Type B pancreatic cell (in vitro differentiated cells): ENCODE data around the gene SETBP1. TPM values are rescaled to one million over a fixed set of nuclear protein-coding genes. Genes with fewer than 3 reads are reported as not detected.

ENCODE experiments used
- DNase-seq: peaks from one replicate; pipeline ENCODE4 v3.0.0; 2021; ENCODE audit warnings: mixed read lengths; ENCODE audit not compliant: unreplicated experiment; ENCODE audit errors: extremely low spot score
- H3K27ac Mint-ChIP-seq: 2 replicates; pipeline ENCODE4 v1.8.0; 2021; ENCODE audit warnings: mild to moderate bottlenecking, mixed read lengths
- H3K27me3 Mint-ChIP-seq: 2 replicates; pipeline ENCODE4 v1.8.0; 2021; ENCODE audit warnings: mixed read lengths
- H3K36me3 Mint-ChIP-seq: 2 replicates; pipeline ENCODE4 v1.8.0; 2021; ENCODE audit warnings: mixed read lengths
- H3K4me1 Mint-ChIP-seq: one replicate; pipeline ENCODE4 v1.8.0; 2021; ENCODE audit warnings: mixed read lengths; ENCODE audit not compliant: unreplicated experiment
- H3K4me3 Mint-ChIP-seq: 2 replicates; pipeline ENCODE4 v1.8.0; 2021; ENCODE audit warnings: mild to moderate bottlenecking, mixed read lengths
- H3K9me3 Mint-ChIP-seq: 2 replicates; pipeline ENCODE4 v1.8.0; 2021; ENCODE audit warnings: mixed read lengths
- CTCF ChIP-seq: fragments of 200-600 bp; sonication (generic); conservative IDR thresholded peaks from 2 replicates; pipeline ENCODE4 v1.5.0; 2021; ENCODE audit warnings: antibody characterized with exemption, mild to moderate bottlenecking
- total RNA-seq: library from RNA; stranded (reverse); gene quantifications from 2 replicates; pipeline ENCODE4 v1.2.1, GENCODE V29; 2021; ENCODE audit warnings: low replicate concordance

The SETBP1 gene
- total RNA-seq, 1 donor from 2014 or later: 62.7 TPM

- Mint-ChIP-seq H3K36me3 (peaks cover 51% of the 10 kb centered on the region), H3K27me3 (no peaks in the 10 kb centered on the region), H3K27ac (peak overlapping the region; percentile 12), H3K9me3 (peaks cover 9% of the 10 kb centered on the region), H3K4me1 (peaks cover 64% of the 10 kb centered on the region), H3K4me3 (no peak overlapping the region)
- TF ChIP-seq CTCF: no peak
- DNase-seq: no peak
Measured at GRCh38 chr18:44691148-44691925, 10.6 kb downstream of the SETBP1 start.

- no peak overlapping the region for H3K4me3 Mint-ChIP-seq
- peaks cover 10% of the 10 kb centered on the region for H3K9me3 Mint-ChIP-seq
- H3K4me1 Mint-ChIP-seq: peaks cover 66% of the 10 kb centered on the region
- H3K27me3 Mint-ChIP-seq: no peaks in the 10 kb centered on the region
- H3K36me3 Mint-ChIP-seq: peaks cover 49% of the 10 kb centered on the region
- no peak for DNase-seq
- TF ChIP-seq CTCF: no peak
- H3K27ac Mint-ChIP-seq: no peak overlapping the region
Measured at GRCh38 chr18:44693030-44693784, 12.5 kb downstream of the SETBP1 start.

GRCh38 chr18:44695503-44695902 is 14.8 kb downstream of the SETBP1 start:
- peaks cover 14% of the 10 kb centered on the region for H3K9me3 Mint-ChIP-seq
- no peak overlapping the region for H3K4me3 Mint-ChIP-seq
- no peak for DNase-seq
- H3K27ac Mint-ChIP-seq: no peak overlapping the region
- peaks cover 65% of the 10 kb centered on the region for H3K4me1 Mint-ChIP-seq
- no peaks in the 10 kb centered on the region for H3K27me3 Mint-ChIP-seq
- peaks cover 39% of the 10 kb centered on the region for H3K36me3 Mint-ChIP-seq
- no peak for TF ChIP-seq CTCF

DNA sequence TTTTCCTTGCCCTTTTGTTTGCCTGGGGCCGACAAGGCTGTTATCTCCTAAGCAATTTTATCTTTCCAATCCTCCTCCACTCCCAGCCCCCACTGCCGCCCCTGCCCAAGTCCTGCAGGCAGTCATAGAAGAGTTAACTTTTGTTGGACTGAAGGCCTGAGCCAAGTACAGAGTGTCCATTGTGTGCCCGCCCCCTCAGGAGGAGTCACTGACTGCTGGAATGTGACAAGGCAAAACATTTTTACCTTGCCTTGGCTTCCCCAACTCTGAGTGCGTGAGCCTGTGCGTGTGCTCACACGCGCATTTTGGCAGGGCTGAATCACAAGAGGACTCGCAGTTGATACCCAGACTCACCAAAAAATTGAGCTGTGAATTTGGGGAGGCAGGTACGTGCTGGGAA is 16.2 kb downstream of the SETBP1 start:
- Mint-ChIP-seq H3K36me3 (peaks cover 35% of the 10 kb centered on the region), H3K27me3 (no peaks in the 10 kb centered on the region), H3K27ac (peak overlapping the region; percentile 51), H3K4me3 (peak overlapping the region; percentile 64), H3K4me1 (peaks cover 64% of the 10 kb centered on the region), H3K9me3 (peaks cover 5% of the 10 kb centered on the region)
- no peak for TF ChIP-seq CTCF
- DNase-seq: no peak

DNA sequence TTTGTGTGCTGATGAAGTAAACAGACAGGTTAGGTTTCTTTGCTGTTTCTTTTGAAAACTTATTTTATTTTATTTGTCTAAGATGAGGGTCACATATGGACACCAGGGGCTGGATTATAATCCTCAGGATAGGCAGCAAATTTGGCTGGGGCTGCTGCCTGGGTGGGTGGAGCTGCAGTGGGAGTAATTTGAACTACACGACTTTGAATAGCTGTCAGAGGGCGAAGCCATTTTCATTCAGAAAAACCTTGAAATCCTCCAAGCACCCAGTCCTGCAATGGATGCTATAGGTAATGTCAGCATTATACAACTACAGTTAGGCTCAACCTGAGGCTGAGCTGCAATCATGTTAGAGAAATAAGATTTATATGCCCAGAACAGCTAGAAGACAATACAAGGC is 16.6 kb downstream of the SETBP1 start:
- peak overlapping the region; percentile 64 for H3K4me3 Mint-ChIP-seq
- peaks cover 63% of the 10 kb centered on the region for H3K4me1 Mint-ChIP-seq
- peak overlapping the region; percentile 51 for H3K27ac Mint-ChIP-seq
- TF ChIP-seq CTCF: no peak
- H3K9me3 Mint-ChIP-seq: peaks cover 4% of the 10 kb centered on the region
- DNase-seq: no peak
- H3K36me3 Mint-ChIP-seq: peaks cover 37% of the 10 kb centered on the region
- no peaks in the 10 kb centered on the region for H3K27me3 Mint-ChIP-seq
